Left lung (tissue), 10 donors: ENCODE results near the gene ADGRG7. TPM values are rescaled to one million over a fixed set of nuclear protein-coding genes. Genes with fewer than 3 reads are reported as not detected.

Experiments
- ATAC-seq: fragments of 200-7000 bp; cut with Tn5 transposase; one replicate; pipeline ENCODE4 v1.9.1; 2020; ENCODE audit warnings: moderate library complexity
- DNase-seq, 4 donors: peaks; one replicate each; pipeline ENCODE4 v3.0.0-alpha.2; 2013 to 2020
- H3K27ac ChIP-seq, 2 donors: fragments of 200-600 bp; sonication (generic) in 1 of 2; one replicate each; pipeline versions ENCODE4 v1.5.0 to v1.8.0; 2020 to 2021
- H3K27me3 ChIP-seq, 2 donors: fragments of 200-600 bp; sonication (generic) in 1 of 2; one replicate each; pipeline versions ENCODE4 v1.5.0 to v1.8.0; 2020 to 2021
- H3K36me3 ChIP-seq, 2 donors: fragments of 200-600 bp; sonication (generic) in 1 of 2; one replicate each; pipeline versions ENCODE4 v1.5.0 to v1.8.0; 2020 to 2021
- H3K4me1 ChIP-seq, 2 donors: fragments of 200-600 bp; one replicate each; pipeline ENCODE4 v1.8.0; 2021
- H3K4me3 ChIP-seq, 2 donors: fragments of 200-600 bp; sonication (generic) in 1 of 2; one replicate each; pipeline versions ENCODE4 v1.5.0 to v1.8.0; 2020 to 2021; ENCODE audit warnings: mild to moderate bottlenecking in 1 of 2
- H3K9me3 ChIP-seq, 2 donors: fragments of 200-600 bp; sonication (generic) in 1 of 2; one replicate each; pipeline versions ENCODE4 v1.5.0 to v1.8.0; 2020 to 2021
- CTCF ChIP-seq, 2 donors: fragments of 200-600 bp; sonication (generic) in 1 of 2; IDR thresholded peaks; one replicate each; pipeline versions ENCODE4 v1.5.0 to v1.8.0; 2021; ENCODE audit warnings: antibody characterized with exemption in 2 of 2
- intact Hi-C, 2 donors: fragments of 100-400 bp; cut with DNase I; formaldehyde crosslinking; loops; one replicate each; pipeline versions ENCODE4 v1.11.2 to v1.14.2; 2022
- polyA plus RNA-seq, 6 donors: library from polyadenylated mRNA; unstranded; fragments of 120-200 nt; gene quantifications; one replicate each; pipeline ENCODE4 v1.2.1, GENCODE V29; 2013; ENCODE audit not compliant: insufficient read length in 6 of 6
- total RNA-seq, 2 donors: library from RNA; stranded (reverse); fragmentation: NEBNext Ultra II Directional; extraction: Animal tissue kit (Norgen Biotek cat#: 25700); gene quantifications; one replicate each; pipeline ENCODE4 v1.2.1, GENCODE V29; 2021
- donor health status: DM: no; HTN: yes; CAD: no.
- donor health status: DM: no; HTN: no; CAD: no.

ADGRG7 gene
- total and polyA plus RNA-seq, 8 donors = not detected

DNA sequence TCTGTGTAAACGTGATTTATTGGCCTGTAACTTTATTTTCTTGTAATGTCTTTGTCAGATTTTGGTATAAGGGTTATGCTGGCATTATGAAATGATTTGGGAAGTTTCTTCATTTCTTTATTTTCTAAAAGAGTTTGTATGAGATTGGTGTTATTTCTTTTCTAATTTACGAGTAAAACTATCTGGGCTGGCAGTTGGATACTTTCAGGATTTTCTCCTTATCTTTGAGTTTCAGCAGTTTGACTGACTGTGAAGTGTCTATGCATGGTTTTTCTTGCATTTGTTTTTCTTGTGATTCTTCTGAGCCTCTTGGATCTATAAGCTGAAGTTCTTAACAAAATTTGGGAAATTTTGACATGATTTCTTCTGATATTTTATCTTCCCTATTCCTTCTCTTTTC lies 18.1 kb downstream of the ADGRG7 start:
- DNase-seq (no peak), ATAC-seq (no peak)
- Histone ChIP-seq H3K36me3 (no peaks in the 10 kb centered on the region), H3K4me3 (no peak overlapping the region), H3K9me3 (peaks cover 0 to 4% of the 10 kb centered on the region in 2 donors), H3K4me1 (no peaks in the 10 kb centered on the region), H3K27me3 (no peaks in the 10 kb centered on the region), H3K27ac (no peak overlapping the region)
- intact Hi-C loops = no loop called here
- no peak for TF ChIP-seq CTCF (IDR thresholded peaks at IDR 0.05)

DNA sequence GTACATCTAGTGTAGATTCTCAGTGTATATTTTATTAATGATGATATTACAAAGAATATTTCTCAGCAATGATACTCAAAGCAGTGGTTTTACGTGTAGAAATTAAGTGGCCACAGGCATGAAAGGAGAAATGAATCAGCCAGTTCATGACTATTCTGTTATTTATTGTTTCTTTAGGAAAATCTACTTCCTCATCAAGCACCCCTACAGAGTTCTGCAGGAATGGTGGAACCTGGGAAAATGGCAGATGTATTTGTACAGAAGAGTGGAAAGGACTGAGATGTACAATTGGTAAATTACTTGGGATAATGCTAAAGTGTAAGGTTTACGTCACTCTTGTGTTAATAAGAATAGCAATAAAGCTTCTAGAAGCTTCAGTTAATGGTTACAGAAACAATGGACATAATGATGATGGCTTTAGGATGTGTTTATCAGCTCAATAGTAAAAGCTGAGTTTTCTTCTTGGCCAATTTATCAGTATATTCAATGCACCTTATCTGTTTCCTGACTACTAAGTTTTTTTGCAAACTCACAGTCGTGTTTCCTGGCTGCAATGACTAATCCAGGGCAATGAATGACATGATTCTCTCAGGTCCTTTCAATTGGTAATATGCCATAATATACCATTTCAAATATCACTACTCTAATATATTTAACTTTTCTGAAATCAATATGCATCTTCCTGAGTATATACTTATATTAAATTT lies 20.2 kb downstream of the ADGRG7 start:
- no peak for TF ChIP-seq CTCF (IDR thresholded peaks at IDR 0.05)
- Histone ChIP-seq H3K36me3 (no peaks in the 10 kb centered on the region), H3K4me1 (no peaks in the 10 kb centered on the region), H3K27me3 (no peaks in the 10 kb centered on the region), H3K9me3 (peaks cover 0 to 4% of the 10 kb centered on the region in 2 donors), H3K27ac (no peak overlapping the region), H3K4me3 (no peak overlapping the region)
- ATAC-seq = no peak
- intact Hi-C loops = no loop called here
- no peak for DNase-seq

DNA sequence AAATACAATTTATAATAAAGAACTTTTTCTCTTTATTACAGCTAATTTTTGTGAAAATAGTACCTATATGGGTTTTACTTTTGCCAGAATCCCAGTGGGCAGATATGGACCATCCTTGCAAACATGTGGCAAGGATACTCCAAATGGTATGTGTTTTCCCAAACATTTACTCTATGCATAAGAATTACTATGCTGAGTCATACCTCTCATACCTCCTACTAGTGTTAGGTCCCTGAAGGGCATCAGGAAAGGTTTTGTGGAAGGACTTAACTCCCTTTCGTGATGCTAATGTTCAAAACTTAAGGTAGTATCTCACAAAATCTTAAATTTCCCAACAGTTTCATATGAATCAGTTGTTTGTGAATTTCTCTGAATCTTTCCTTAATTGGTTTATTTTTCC lies 21.3 kb downstream of the ADGRG7 start:
- Histone ChIP-seq H3K4me3 (no peak overlapping the region), H3K9me3 (no peaks in the 10 kb centered on the region), H3K27ac (no peak overlapping the region), H3K4me1 (no peaks in the 10 kb centered on the region), H3K36me3 (no peaks in the 10 kb centered on the region), H3K27me3 (no peaks in the 10 kb centered on the region)
- no peak for TF ChIP-seq CTCF (IDR thresholded peaks at IDR 0.05)
- intact Hi-C loops = no loop called here
- no peak for DNase-seq
- ATAC-seq = no peak

GRCh38 chr3:100631236-100631635 lies 21.8 kb downstream of the ADGRG7 start:
- Histone ChIP-seq H3K4me1 (no peaks in the 10 kb centered on the region), H3K36me3 (no peaks in the 10 kb centered on the region), H3K27ac (no peak overlapping the region), H3K9me3 (no peaks in the 10 kb centered on the region), H3K27me3 (no peaks in the 10 kb centered on the region), H3K4me3 (no peak overlapping the region)
- intact Hi-C loops = no loop called here
- no peak for TF ChIP-seq CTCF (IDR thresholded peaks at IDR 0.05)
- ATAC-seq (no peak), DNase-seq (no peak)

DNA sequence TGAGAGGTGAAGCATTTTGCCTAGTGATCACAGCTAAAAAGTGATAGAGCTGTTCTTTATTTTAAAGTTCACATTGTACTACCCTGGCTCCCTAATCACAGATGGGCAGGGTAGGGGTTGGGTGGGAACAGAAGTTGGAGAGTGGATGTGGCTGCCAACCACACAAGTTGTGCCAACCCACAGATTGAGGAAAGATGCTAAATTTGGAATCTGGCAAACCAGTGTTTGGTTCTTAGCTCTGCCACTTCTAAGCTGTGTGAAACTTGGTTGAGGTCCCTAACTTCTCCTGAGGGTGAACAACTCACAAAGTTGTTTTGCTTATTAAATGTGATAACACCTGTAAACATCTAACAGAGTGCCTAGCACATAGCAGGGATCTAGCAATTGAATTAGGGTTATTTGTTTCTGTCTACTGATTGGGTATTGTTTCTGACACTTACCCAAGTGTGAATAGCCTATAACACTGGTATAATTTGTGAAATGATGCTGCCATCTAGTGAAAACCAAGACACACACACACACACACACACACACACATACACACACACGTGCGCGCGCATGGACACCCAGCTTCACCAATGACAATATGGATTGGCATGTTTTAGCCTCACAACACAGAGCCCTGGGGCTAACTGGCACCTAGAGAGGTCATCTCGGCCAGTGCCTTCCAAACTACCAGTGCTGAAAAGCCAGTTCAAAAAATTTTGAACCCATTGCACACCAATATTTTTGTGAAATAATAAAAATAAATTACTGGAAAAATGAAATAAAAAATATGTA lies 25.3 kb downstream of the ADGRG7 start:
- H3K27me3 ChIP-seq = no peaks in the 10 kb centered on the region
- no peaks in the 10 kb centered on the region for H3K9me3 ChIP-seq
- no peaks in the 10 kb centered on the region for H3K36me3 ChIP-seq
- H3K27ac ChIP-seq = no peak overlapping the region
- TF ChIP-seq CTCF (IDR thresholded peaks at IDR 0.05) = no peak
- no peak overlapping the region for H3K4me3 ChIP-seq
- no peaks in the 10 kb centered on the region for H3K4me1 ChIP-seq
- ATAC-seq = peak; percentile 51
- intact Hi-C loops = no loop called here
- no peak for DNase-seq
